Uterus (tissue), 4 donors: ENCODE measurements around the gene PIK3CD. TPM values are rescaled to one million over a fixed set of nuclear protein-coding genes. Genes with fewer than 3 reads are reported as not detected.

ENCODE experiments used
- DNase-seq, 2 donors: peaks; one replicate each; pipeline ENCODE4 v3.0.0-alpha.2; 2019 to 2020
- H3K27ac ChIP-seq, 2 donors: fragments of 200-600 bp; sonication (generic); 1 replicate in 1 of 2; 2 replicates in 1 of 2; pipeline ENCODE4 v1.5.1; 2016 to 2018
- H3K27me3 ChIP-seq, 2 donors: fragments of 200-600 bp; sonication (generic); one replicate each; pipeline ENCODE4 v1.5.1; 2018 to 2019; ENCODE audit warnings: control low read depth in 1 of 2
- H3K36me3 ChIP-seq, 2 donors: fragments of 200-600 bp; sonication (generic); one replicate each; pipeline ENCODE4 v1.5.1; 2019; ENCODE audit warnings: control low read depth in 1 of 2
- H3K4me1 ChIP-seq, 2 donors: fragments of 200-600 bp; sonication (generic); one replicate each; pipeline ENCODE4 v1.5.1; 2018 to 2019; ENCODE audit warnings: control low read depth in 1 of 2
- H3K4me3 ChIP-seq, 2 donors: fragments of 200-600 bp; sonication (generic); 1 replicate in 1 of 2; 2 replicates in 1 of 2; pipeline ENCODE4 v1.5.1; 2018 to 2019; ENCODE audit warnings: mild to moderate bottlenecking in 1 of 2
- H3K9me3 ChIP-seq, 2 donors: fragments of 200-600 bp; sonication (generic); one replicate each; pipeline ENCODE4 v1.5.1; 2019; ENCODE audit warnings: control low read depth in 1 of 2
- CTCF ChIP-seq, 4 experiments: fragments of 200-600 bp in 2 of 4; fragments of 450-650 bp in 2 of 4; sonication (generic) in 2 of 4; IDR thresholded peaks; one replicate each; pipeline ENCODE4 v1.5.1; 2016 to 2019; ENCODE audit warnings: antibody characterized with exemption in 4 of 4, mild to moderate bottlenecking in 2 of 4, moderate library complexity in 1 of 4
- POLR2A ChIP-seq, 2 donors: fragments of 450-650 bp; IDR thresholded peaks; one replicate each; pipeline ENCODE4 v1.6.1; 2016; ENCODE audit warnings: antibody characterized with exemption in 2 of 2, mild to moderate bottlenecking in 1 of 2, moderate library complexity in 1 of 2
- intact Hi-C: fragments of 100-400 bp; cut with DNase I; formaldehyde crosslinking; loops from one replicate; pipeline ENCODE4 v1.15.1; 2023; ENCODE audit warnings: low total_unique reads
- total RNA-seq, 4 donors: library from RNA; depleted of rRNA in 3 of 4; stranded (reverse); fragments of >200 nt in 3 of 4; gene quantifications; one replicate each; pipeline versions ENCODE4 v1.1.0 to v1.2.4, GENCODE V29; 2014 to 2023
- donor health status: DM: yes; HTN: yes; CAD: no.

The PIK3CD gene
- total RNA-seq, 4 donors from 2014 or later, result 4.6 to 9.7 (median 7.4) TPM

- Histone ChIP-seq H3K9me3 (no peaks in the 10 kb centered on the region), H3K4me1 (peaks cover 0 to 12% of the 10 kb centered on the region in 2 donors), H3K4me3 (peak overlapping the region; percentile 48 to 75), H3K36me3 (no peaks in the 10 kb centered on the region), H3K27me3 (no peaks in the 10 kb centered on the region), H3K27ac (peak overlapping the region; percentile 67 to 72)
- DNase-seq, result peak; percentile 62 to 63
- intact Hi-C loops, result no loop called here
- peak in 2 of 4 experiments; percentile 14 to 35 for TF ChIP-seq CTCF (IDR thresholded peaks at IDR 0.05)
- no peak for TF ChIP-seq POLR2A (IDR thresholded peaks at IDR 0.05)
These were observed 35.8 kb downstream of the PIK3CD start for GRCh38 chr1:9687120-9687873.

DNA sequence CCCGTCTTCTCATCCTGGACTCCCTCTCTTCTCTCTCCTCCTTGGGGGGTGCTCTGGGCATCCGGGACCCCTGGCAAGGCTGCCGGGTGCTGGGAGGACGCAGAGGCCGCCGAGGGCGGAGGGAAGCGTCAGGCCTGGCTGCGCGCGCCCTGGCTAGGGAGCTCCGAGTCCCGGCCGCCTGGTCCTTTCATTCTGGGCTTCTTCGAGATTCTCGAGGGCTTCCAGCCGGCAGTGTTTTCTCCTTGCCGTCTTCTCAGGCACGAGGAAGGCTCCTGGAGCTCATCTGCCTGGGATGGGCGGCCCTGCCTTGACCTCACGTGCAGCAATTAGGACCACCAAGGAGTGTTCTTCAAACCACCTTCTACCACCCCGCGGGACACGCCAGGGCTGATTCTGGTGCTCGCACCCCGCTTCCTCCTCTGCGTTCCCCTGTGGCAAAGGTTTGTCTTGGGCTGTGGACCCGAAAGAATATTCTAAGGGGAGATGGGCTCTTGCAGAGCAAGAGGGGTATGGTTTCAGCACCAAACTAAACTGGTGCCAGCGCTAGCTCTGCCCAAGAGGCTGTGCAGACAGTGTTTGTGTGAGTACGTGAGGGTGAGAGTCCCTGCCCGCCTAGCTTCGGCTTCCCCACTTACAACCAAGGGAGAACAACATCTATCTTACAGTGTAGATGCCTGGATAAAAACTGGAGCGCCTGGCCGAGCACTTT is 36.5 kb downstream of the PIK3CD start:
- H3K27me3 ChIP-seq, result no peaks in the 10 kb centered on the region
- H3K36me3 ChIP-seq, result no peaks in the 10 kb centered on the region
- DNase-seq, result peak; percentile 27 to 35
- TF ChIP-seq POLR2A (IDR thresholded peaks at IDR 0.05), result no peak
- TF ChIP-seq CTCF (IDR thresholded peaks at IDR 0.05), result no peak
- peaks cover 0 to 12% of the 10 kb centered on the region in 2 donors for H3K4me1 ChIP-seq
- H3K4me3 ChIP-seq, result peak overlapping the region; percentile 48 to 75
- intact Hi-C loops, result no loop called here
- peak overlapping the region; percentile 67 to 72 for H3K27ac ChIP-seq
- H3K9me3 ChIP-seq, result no peaks in the 10 kb centered on the region

DNA sequence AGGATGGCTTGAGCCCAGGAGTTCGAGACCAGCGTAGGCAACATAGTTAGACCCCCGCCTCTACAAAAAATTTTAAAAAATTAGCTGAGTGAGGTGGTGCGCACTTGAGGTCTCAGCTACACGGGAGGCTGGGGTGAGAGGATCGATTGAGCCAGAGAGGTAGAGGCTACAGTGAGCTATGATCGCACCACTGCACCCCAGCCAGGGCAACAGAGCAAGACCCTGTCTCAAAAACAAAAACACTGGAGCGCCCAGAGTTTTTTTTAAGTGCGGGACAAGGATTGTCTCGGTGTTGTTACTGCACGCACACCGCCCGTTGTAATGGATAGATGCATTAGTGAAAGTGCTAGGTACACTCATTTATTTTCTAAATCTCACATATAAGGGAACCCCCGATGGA is 37.1 kb downstream of the PIK3CD start:
- no peaks in the 10 kb centered on the region for H3K9me3 ChIP-seq
- intact Hi-C loops, result no loop called here
- DNase-seq, result no peak
- H3K36me3 ChIP-seq, result no peaks in the 10 kb centered on the region
- H3K4me3 ChIP-seq, result peak overlapping the region; percentile 48 to 75
- TF ChIP-seq CTCF (IDR thresholded peaks at IDR 0.05) (no peak), POLR2A (IDR thresholded peaks at IDR 0.05) (no peak)
- no peak overlapping the region for H3K27ac ChIP-seq
- H3K4me1 ChIP-seq, result peaks cover 0 to 12% of the 10 kb centered on the region in 2 donors
- H3K27me3 ChIP-seq, result no peaks in the 10 kb centered on the region

DNA sequence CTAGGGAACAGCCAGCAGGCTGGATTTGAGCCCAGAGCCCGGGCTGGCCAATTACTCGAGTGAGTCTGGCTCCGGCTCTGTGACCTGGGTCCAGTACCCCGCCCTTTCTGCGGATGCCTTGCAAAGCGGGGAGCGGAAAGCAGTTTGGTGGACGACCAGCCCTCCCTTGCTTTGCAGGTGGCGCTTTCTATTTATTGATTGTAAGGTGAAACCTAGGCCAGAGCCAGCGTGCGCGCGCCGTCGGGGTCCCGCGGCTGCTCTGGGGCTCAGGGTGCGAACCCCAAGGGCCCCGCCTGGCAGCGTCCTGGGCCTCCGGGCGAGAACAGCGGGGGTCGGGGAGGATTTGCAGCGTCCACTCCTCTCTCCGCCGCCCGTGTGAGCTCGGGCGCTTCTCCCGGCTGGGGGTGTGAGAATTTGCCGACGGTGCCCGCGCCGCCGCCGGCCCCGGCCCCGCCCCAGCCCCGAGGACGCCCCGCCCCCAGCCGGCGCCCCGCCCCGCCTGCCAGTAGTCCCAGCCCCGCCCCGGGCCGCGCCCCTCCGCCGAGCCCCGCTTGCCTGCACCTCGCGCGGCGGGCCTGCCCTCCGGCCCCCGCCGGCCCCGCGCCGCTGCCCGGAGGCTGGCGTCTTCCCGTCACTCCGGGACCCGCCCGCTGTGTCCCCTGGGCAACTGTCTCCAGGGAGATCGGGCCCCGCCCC is 37.6 kb downstream of the PIK3CD start:
- Histone ChIP-seq H3K4me1 (peaks cover 0 to 12% of the 10 kb centered on the region in 2 donors), H3K27ac (peak overlapping the region; percentile 64 to 72), H3K4me3 (peak overlapping the region; percentile 48 to 75), H3K9me3 (no peaks in the 10 kb centered on the region), H3K27me3 (no peaks in the 10 kb centered on the region), H3K36me3 (no peaks in the 10 kb centered on the region)
- DNase-seq, result peak; percentile 80
- intact Hi-C loops, result no loop called here
- TF ChIP-seq CTCF (IDR thresholded peaks at IDR 0.05), result no peak
- no peak for TF ChIP-seq POLR2A (IDR thresholded peaks at IDR 0.05)
